Ramos (cell line): ENCODE data around the gene E2F1.
"Not testable (repeated sequence)": the region's sequence is repeated elsewhere in the genome, so short reads cannot be mapped to it uniquely, and the experiment has no call there.

ENCODE experiments used
- in situ Hi-C: fragments of 300-500 bp; cut with MboI; formaldehyde crosslinking; loops from one replicate; pipeline ENCODE4 v1.14.3; 2022; ENCODE audit warnings: low sequenced_read_pairs; ENCODE audit not compliant: unreplicated experiment

E2F1 gene

GRCh38 chr20:33647603-33648395, 38.4 kb downstream of the E2F1 start:
- in situ Hi-C loops = no loop called here

GRCh38 chr20:33646959-33647602, 39.1 kb downstream of the E2F1 start:
- in situ Hi-C loops = not testable (repeated sequence)

DNA sequence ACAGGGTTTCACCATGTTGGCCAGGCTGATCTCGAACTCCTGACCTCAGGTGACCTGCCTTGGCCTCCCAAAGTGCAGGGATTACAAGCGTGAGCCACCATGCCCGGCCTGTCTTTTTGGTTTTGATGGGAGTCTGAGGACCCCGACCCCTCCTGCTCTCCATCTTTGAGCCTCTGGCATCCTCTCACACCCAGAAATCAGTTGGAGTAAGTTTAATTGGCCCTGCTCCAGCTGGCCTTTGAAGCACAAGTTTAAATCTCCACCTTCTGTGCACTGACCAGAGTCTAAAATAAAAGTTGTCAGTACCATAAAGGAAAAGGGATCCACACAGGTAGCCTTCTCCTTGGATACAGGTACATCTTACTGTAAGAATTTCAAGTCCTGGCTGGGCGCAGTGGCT, 40.0 kb downstream of the E2F1 start:
- in situ Hi-C loops = no loop called here

- in situ Hi-C loops = no loop called here
Observed at GRCh38 chr20:33645396-33645795, 40.8 kb downstream of the E2F1 start.

DNA sequence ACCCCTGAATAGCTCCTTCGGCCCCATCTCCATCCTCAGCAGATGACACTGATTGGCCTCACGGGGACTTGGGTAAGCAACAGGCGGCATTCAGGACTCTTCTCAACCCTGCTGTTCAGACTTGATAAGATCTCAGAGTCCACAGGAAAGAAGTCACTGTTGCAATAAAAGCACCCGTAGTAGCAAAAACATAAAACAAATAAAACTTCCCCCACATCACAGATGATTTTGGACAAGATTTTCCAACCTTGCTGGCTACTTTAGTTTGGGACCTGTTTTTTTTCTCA, 41.2 kb downstream of the E2F1 start:
- in situ Hi-C loops = no loop called here

GRCh38 chr20:33644313-33645071, 41.7 kb downstream of the E2F1 start:
- in situ Hi-C loops = no loop called here

DNA sequence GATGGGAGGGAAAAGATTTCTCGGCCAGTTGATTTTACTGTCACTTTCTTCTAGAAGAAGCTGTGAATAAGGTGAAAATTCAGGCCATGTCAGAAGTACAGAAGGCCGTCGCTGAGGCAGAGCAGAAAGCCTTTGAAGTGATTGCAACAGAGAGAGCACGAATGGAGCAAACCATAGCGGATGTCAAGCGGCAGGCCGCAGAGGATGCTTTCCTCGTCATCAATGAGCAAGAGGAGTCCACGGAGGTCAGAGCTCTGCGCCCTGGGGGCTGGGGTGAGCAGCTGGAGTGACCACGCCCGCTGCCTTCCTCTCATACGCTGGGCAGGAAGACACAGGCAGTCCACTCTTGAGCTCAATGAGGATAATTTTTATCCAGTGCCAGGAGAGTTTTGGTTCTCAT, 45.9 kb downstream of the E2F1 start:
- in situ Hi-C loops = no loop called here

DNA sequence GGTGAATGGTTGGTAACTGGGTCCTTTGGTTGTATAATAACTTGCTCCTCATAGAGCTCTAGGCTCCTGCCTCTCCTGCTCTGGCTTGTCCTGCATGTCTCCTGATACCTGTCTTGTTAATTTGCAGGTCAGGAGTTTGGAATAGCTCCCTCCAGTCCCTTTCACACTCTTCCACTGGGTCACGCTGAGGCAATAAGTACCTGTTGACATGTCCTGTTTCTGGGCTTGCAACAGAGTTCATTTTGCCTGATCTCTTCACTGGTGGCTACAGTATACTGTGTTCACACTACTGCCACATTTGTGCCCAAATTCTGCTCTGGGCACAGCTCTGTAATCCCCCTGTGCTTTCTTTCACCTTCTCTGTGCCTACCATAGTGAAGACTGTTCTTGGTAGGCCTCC, 49.4 kb downstream of the E2F1 start:
- in situ Hi-C loops = no loop called here

DNA sequence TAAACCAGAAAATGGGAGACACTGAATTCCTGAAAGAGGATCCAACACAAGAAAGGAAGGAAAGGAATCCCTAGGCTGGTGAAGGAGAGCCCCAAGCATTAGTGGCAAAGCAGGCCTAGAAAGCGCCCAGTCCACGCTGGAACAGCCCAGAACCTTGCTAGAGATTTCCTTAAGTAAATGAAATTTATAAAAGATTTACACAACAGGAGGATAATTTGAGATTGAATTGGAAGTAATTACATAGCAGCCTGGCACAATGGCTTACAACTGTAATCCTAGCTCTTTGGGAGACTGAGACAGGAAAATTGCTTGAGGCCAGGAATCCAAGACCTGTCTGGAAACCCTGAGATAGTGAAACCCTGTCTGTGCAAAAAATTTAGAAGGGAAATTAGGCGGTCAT, 50.8 kb downstream of the E2F1 start:
- in situ Hi-C loops = no loop called here

GRCh38 chr20:33631910-33632309, 54.3 kb downstream of the E2F1 start:
- in situ Hi-C loops = not testable (repeated sequence)

DNA sequence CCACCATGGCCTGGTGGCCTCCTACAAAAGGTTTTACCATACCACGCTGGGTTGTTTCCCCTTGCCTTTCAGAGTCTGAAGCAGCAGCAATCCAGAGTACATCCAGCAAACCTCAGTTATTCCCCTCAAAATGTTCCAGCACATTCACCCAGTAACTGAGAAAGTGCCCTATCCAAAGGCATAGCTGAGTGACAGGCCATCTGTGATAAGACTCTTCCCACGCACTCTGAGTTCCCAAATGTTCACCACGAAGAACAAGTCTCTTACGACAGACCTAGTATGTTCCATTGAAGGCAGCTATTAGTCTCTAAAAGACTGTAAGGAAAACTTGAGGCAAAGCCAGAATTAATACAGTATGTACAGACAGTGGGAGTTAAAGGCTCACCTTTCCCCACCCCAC, 55.7 kb downstream of the E2F1 start:
- in situ Hi-C loops = no loop called here

- in situ Hi-C loops = no loop called here
Observed at GRCh38 chr20:33629979-33630378, 56.2 kb downstream of the E2F1 start.

DNA sequence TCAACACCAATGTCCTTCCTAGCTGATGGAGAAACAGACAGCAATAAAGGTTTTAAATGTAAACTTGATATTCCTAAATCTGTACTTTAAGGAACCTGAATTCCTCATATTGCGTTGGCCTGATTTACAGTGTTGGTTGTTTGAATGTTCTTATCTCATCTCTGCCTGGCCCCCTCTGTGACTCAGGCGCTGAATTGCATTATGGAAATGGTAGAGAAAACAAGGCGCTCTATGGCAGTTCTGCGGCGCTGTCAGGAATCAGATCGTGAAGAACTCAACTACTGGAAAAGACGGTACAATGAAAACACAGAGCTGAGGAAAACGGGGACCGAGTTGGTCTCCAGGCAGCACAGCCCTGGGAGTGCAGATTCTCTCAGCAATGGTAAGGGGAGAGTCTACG, 56.7 kb downstream of the E2F1 start:
- in situ Hi-C loops = no loop called here

- in situ Hi-C loops = no loop called here
Observed at GRCh38 chr20:33627577-33628216, 58.5 kb downstream of the E2F1 start.

DNA sequence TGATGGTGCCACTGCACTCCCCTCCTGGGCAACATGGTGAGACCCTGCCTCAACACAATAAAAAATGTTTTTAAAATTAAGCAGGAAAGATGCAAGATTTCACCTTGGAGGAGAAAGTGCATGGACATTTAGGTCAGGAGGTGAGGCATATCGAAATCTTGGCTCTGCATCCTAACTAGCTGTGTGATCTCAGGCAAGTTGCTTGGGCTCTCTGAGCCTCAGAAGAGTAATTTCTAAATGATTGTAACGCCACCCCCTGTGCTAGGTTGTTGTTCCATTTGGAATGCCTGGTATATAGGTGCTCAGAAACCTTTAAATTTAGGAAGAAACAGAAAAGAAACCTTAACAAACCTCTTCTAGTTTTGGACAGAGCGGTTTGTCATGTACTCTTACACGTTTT, 60.0 kb downstream of the E2F1 start:
- in situ Hi-C loops = no loop called here
